SIG-M5 treated with dmso at 0.1 percent for 504 hours (cell line): ENCODE data around the gene RTN3.
"Not testable (repeated sequence)": the region's sequence is repeated elsewhere in the genome, so short reads cannot be mapped to it uniquely, and the experiment has no call there.

ENCODE experiments used
- DNase-seq: peaks from one replicate; lab custom pipeline; 2025; ENCODE audit not compliant: unreplicated experiment; lab: John Stamatoyannopoulos, UW

The RTN3 gene

GRCh38 chr11:63681321-63682065 lies at the start of gene RTN3:
Gene RTN3, plus strand, starts transcription at chr11:63681500. Its CDS starts 137 bp downstream, at chr11:63681637.
- DNase-seq = peak; percentile 90

DNA sequence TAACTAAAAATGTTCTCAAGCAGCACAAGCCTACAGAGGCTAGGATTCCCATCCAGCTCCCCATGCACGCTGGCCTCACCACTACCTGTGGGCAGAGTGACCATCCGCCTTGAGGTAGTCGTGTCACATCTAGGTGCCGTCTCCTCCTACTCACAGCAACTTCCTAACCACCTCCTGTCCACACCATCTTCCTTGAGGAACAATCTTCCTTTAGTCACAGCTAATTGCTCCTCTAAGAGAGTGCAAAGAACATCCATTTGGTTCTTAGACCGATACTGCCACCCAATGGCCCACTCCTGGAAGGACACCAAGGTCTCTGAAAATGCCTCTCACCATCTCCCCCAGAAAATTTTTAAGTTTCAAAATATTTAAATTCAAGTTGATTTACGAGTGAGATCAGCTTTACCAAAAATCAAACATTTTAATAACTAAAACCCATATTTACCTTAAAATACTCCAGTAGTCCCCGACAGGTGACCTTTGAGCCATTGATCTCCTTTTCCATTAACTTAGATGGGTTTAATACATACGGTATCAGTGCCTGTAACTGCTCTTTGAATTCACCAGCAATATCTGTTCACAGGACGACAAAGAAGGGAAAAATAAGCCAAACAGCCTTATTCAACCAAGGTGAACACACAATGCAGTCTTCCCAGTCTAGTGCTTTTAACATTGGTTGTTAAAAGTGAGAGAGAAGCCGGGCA lies 45.4 kb upstream of the RTN3 start:
- DNase-seq = peak; percentile 54

DNA sequence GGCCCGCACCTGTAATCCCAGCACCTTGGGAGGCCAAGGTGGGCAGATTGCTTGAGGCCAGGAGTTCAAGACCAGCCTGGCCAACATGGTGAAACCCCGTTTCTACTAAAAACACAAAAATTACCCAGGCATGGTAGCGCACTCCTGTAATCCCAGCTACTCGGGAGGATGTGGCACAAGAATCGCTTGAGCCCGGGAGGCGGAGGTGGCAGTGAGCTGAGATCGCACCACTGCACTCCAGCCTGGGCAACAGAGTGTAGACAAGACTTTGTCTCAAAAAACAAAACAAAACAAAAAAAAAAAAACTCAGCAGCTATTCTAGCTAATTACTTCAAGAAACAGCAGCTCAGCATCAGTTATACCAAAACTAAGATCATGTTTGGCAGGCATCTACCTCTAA lies 42.9 kb upstream of the RTN3 start:
- not testable (repeated sequence) for DNase-seq

DNA sequence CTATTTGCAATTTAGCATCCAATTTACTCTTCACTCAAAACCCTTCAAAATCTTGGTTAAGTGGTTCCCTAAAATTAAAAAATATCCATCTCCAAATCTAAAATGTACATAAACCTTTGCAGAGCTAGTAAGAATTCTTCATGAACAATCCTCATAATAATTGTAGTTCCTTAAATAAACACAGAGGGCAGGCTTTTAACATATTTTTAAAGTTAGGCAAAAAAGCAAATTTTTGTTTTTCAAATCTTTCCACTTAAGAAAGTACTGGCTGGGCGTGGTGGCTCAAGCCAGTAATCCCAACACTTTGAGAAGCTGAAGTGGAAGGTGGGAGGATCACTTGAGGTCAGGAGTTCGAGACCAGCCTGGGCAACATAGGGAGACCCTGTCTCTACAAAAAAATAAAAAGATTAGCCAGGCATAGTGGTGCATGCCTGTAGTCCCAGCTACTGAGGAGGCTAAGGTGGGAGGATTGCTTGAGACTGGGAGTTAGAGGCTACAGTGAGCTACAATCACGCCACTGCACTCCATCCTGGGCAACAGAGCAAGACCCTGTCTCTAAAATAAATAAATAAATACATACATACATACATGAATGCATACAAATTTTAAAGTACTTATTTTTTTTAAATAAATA lies 42.0 kb upstream of the RTN3 start:
- peak; percentile 16 for DNase-seq

- no peak for DNase-seq
Measured at GRCh38 chr11:63641727-63642126, 39.6 kb upstream of the RTN3 start.

- no peak for DNase-seq
Measured at GRCh38 chr11:63643205-63643604, 38.1 kb upstream of the RTN3 start.

GRCh38 chr11:63652671-63653070 lies 28.6 kb upstream of the RTN3 start:
- no peak for DNase-seq

GRCh38 chr11:63660972-63661371 lies 20.3 kb upstream of the RTN3 start:
- DNase-seq = peak; percentile 10

GRCh38 chr11:63663809-63664208 lies 17.5 kb upstream of the RTN3 start:
- DNase-seq = no peak

GRCh38 chr11:63666874-63667273 lies 14.4 kb upstream of the RTN3 start:
- DNase-seq = no peak

DNA sequence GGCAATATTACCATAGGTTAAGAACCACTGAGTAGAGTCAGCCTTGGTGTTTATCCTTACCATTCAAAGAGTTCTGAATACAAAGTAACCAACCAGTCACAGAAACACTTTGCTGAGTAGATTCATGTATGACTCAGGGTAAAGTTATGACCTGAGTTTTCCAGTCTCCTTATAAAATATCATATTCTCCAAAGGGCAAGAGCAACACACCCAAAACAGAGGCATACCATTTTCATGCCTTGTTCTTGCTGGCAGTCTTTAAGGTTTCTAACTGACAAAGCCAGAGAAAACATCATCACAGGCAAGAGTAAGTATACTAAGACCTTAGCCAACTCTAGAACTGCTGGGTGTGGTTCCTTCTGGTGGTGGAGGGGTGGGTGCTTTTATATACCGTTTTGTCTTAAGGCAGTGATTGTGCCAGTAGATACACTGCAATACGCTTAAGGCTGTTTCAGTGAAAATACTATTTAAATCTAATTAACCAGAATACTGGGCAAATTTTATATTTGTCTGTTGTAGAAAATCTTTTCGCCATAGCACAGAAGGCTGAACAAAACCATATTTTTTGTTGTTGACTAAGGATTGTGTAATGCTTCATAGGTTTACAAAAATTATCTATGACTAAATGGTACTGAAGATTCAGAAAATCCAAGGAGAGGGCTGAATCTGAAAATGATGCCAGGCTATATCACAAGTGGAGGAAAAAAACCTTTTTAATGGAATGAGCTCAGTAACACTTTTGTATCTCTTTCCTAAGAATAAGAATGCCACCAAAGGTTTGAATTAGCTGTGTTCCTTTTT lies 13.1 kb upstream of the RTN3 start:
- no peak for DNase-seq

GRCh38 chr11:63670096-63670432 lies 11.2 kb upstream of the RTN3 start:
- DNase-seq = no peak

- DNase-seq = peak; percentile 77
Measured at GRCh38 chr11:63670433-63671321, 10.6 kb upstream of the RTN3 start.

DNA sequence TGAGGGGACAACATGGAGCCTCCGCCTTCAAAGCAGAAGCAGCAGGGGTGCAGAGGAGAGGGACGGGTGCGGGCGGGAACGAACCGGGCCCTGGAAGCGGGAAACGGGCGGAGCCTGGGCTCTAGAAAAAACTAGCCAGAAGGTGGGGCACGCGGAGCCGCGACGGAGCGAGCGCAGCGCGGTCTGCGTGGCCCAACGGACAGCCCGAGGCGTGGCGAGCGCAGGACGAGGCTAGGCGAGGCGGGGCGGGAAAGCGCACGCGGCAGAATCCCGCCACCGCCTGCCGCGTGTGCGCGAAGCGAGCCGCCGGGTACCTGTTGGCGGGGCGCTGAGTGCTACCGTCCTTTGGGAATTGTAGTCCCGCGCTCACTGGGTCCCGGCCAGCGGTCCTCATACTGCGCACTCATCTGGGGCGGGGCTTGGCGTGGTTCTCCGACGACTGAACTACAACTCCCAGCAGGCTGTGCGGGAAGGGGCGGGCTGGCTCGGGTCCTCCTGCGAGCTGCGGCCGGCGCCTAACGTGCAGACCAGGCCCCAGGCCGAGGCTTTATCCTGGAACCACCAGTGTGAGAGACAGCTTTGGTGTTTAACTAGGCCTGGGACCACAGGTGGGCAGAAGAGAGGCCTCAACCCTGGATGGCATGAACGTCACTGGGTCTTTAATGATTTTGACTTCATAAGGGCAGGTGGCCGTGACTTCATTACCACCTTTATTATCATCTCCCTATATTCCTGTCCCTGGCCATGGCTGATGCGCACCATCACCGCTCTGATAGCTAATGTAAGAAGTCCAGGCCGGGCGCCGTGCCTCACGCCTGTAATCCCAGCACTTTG lies 9.8 kb upstream of the RTN3 start, which contains the start of gene ATL3:
ATL3 (minus strand) TSS at position 55 of the 834 bp plus-strand sequence; CDS start at position 14, 41 bp downstream.
- peak; percentile 92 for DNase-seq

DNA sequence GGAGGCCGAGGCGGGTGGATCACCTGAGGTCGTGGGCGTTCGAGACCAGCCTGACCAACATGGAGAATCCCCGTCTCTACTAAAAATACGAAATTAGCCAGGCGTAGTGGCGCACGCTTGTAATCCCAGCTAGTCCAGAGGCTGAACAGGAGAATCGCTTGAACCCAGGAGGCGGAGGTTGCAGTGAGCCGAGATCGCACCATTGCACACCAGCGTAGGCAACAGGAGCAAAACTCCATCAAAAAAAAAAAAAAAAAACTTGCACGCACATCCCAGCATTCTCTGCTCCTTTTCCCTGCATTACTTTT lies 9.2 kb upstream of the RTN3 start:
- no peak for DNase-seq

GRCh38 chr11:63672936-63673539 lies 8.3 kb upstream of the RTN3 start:
- no peak for DNase-seq

DNA sequence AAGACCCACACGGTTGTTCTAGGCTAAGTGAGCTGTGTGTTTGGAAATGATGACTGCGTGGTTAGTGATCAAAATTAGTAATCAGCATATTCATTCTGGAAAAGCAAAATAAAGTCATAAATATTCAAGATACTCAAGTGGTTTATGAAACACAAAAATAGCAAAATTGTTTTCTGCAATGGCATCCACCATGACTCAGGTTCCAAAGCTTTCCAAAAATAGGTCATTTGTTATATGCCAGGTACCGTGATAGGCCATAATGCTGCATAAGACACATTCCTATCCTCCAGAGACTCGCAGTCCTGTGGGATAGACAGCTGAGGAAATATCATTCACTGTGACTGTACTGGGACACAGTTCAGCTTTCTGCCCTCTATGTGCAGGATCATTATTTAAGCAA lies 7.7 kb upstream of the RTN3 start:
- no peak for DNase-seq

DNA sequence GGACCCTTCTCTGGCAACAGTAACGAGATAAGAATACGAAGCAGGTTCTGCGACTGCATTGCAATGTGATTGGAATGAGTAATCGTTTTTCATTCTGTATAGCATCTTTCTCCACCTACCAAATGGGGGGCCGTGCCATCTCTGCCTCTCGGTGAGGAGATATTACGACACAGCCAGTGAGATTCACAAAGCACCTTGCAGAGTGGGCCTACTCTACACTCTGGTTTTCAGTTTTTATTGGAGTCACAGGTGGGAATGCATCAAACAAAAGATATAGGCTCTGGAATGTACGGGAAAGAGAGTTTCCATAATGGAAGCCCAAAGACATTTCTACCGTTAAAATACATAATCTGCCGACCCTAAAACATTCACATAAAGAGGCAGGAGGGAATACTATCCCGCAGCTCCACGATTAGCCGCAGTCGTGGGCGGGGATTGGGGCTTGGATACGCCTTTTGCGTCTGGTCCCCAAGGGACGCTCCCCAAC lies 423 bp upstream of the RTN3 start:
- DNase-seq = peak; percentile 27
